H1 (cell line): Measurements from ENCODE around the gene ZNF541. TPM values are rescaled to one million over a fixed set of nuclear protein-coding genes. Genes with fewer than 3 reads are reported as not detected.

Source experiments
- CTCF ChIA-PET: fragments of 300-600 bp; sonication (Branson Sonifier 250); formaldehyde crosslinking; loops from one replicate; lab custom pipeline; 2021; ENCODE audit not compliant: partially characterized antibody; lab: Charles Lee
- POLR2A ChIA-PET: fragments of 300-600 bp; sonication (Branson Sonifier 250); formaldehyde crosslinking; loops from one replicate; lab custom pipeline; 2021; ENCODE audit warnings: inconsistent platforms; ENCODE audit not compliant: partially characterized antibody; lab: Charles Lee
- DNase-seq, 2 experiments: peaks; one replicate each; pipeline versions ENCODE4 v3.0.0 to v3.0.0-alpha.2; 2010 to 2022; ENCODE audit warnings: low spot score in 2 of 2, low read depth in 1 of 2, mixed read lengths in 1 of 2
- FAIRE-seq: peaks from 2 replicates; lab custom pipeline; 2011; peaks lifted over from hg19 to GRCh38; lab: Jason Lieb, UNC
- H2AFZ ChIP-seq: 2 replicates; pipeline ENCODE4 v1.8.1; 2012; ENCODE audit warnings: low read length, inconsistent platforms
- H2AK5ac ChIP-seq: 2 replicates; pipeline ENCODE4 v1.6.1; 2013; ENCODE audit warnings: low read depth, low read length
- H2BK120ac ChIP-seq: replicated peaks from 2 replicates; pipeline ENCODE3; 2013; ENCODE audit warnings: low read depth, low read length, inconsistent platforms
- H2BK12ac ChIP-seq: 2 replicates; pipeline ENCODE4 v1.6.1; 2013; ENCODE audit warnings: low read depth, low read length
- H2BK15ac ChIP-seq: 2 replicates; pipeline ENCODE4 v1.6.1; 2013; ENCODE audit warnings: low read length
- H2BK20ac ChIP-seq: 2 replicates; pipeline ENCODE4 v1.6.1; 2013; ENCODE audit warnings: low read length
- H2BK5ac ChIP-seq: 2 replicates; pipeline ENCODE4 v1.6.1; 2013; ENCODE audit warnings: low read depth, low read length
- H3K14ac ChIP-seq: 2 replicates; pipeline ENCODE4 v1.6.1; 2013; ENCODE audit warnings: inconsistent platforms; ENCODE audit not compliant: insufficient read length
- H3K18ac ChIP-seq: 2 replicates; pipeline ENCODE4 v1.6.1; 2013; ENCODE audit warnings: low read length; ENCODE audit errors: extremely low read depth
- H3K23ac ChIP-seq: 2 replicates; pipeline ENCODE4 v1.6.1; 2013; ENCODE audit warnings: inconsistent platforms; ENCODE audit not compliant: insufficient read length
- H3K23me2 ChIP-seq: 2 replicates; pipeline ENCODE4 v1.6.1; 2013; ENCODE audit warnings: low read depth, low read length
- H3K27ac ChIP-seq: 2 replicates; pipeline ENCODE4 v1.6.1; 2011; ENCODE audit warnings: low read depth, low read length, inconsistent platforms
- H3K27me3 ChIP-seq, 4 experiments: replicated peaks in 1 of 4; 1 replicate in 1 of 4; 2 replicates in 3 of 4; pipeline versions ENCODE4 v1.6.1 to v1.8.1; 2011 to 2013; ENCODE audit warnings: low read length in 3 of 4, mild to moderate bottlenecking in 3 of 4, inconsistent platforms in 2 of 4, mixed read lengths in 2 of 4, moderate library complexity in 1 of 4; ENCODE audit not compliant: control insufficient read depth in 3 of 4, insufficient read depth in 3 of 4; ENCODE audit errors: extremely low read depth in 1 of 4
- H3K36me3 ChIP-seq, 4 experiments: 2 replicates each; pipeline versions ENCODE4 v1.6.1 to v1.8.1; 2011 to 2013; ENCODE audit warnings: mild to moderate bottlenecking in 4 of 4, low read length in 3 of 4, moderate library complexity in 2 of 4, control low read depth in 1 of 4, inconsistent platforms in 1 of 4; ENCODE audit not compliant: insufficient read depth in 4 of 4, control insufficient read depth in 2 of 4
- H3K4ac ChIP-seq: replicated peaks from 2 replicates; pipeline ENCODE3; 2013; ENCODE audit warnings: low read length, low read depth, mixed read lengths, inconsistent platforms; ENCODE audit not compliant: insufficient read length
- H3K4me1 ChIP-seq, 4 experiments: replicated peaks in 1 of 4; 1 replicate in 1 of 4; 2 replicates in 3 of 4; pipeline versions ENCODE4 v1.6.1 to v1.8.1; 2011 to 2013; ENCODE audit warnings: low read length in 3 of 4, inconsistent platforms in 2 of 4, mixed read lengths in 1 of 4; ENCODE audit not compliant: insufficient read depth in 4 of 4, control insufficient read depth in 3 of 4
- H3K4me2 ChIP-seq, 2 experiments: 2 replicates each; pipeline versions ENCODE4 v1.6.1 to v1.8.1; 2011 to 2013; ENCODE audit warnings: low read depth in 2 of 2, low read length in 2 of 2, control low read depth in 1 of 2, inconsistent platforms in 1 of 2, mild to moderate bottlenecking in 1 of 2; ENCODE audit not compliant: insufficient read depth in 1 of 2
- H3K4me3 ChIP-seq, 4 experiments: fragments of 200-600, 300-600 bp in 1 of 4; sonication (generic), shearing (Covaris generic), sonication (Bioruptor Twin) in 1 of 4; 2 replicates each; pipeline versions ENCODE4 v1.5.1 to v1.8.1; 2011 to 2016; ENCODE audit warnings: low read length in 4 of 4, low read depth in 3 of 4, control low read depth in 2 of 4, inconsistent platforms in 2 of 4, mild to moderate bottlenecking in 2 of 4, mixed read lengths in 1 of 4, moderate library complexity in 1 of 4; ENCODE audit not compliant: insufficient read depth in 2 of 4; ENCODE audit errors: extremely low read depth in 1 of 4
- H3K56ac ChIP-seq: replicated peaks from 2 replicates; pipeline ENCODE3; 2013; ENCODE audit warnings: low read depth, mild to moderate bottlenecking, mixed read lengths, low read length, inconsistent platforms; ENCODE audit not compliant: insufficient read length
- H3K79me1 ChIP-seq: 2 replicates; pipeline ENCODE4 v1.6.1; 2013; ENCODE audit warnings: low read depth, low read length, control low read depth
- H3K79me2 ChIP-seq, 2 experiments: 2 replicates each; pipeline versions ENCODE4 v1.6.1 to v1.8.1; 2012 to 2013; ENCODE audit warnings: low read length in 2 of 2, mild to moderate bottlenecking in 2 of 2, inconsistent platforms in 1 of 2; ENCODE audit not compliant: insufficient read depth in 2 of 2, control insufficient read depth in 1 of 2
- H3K9ac ChIP-seq, 4 experiments: replicated peaks in 1 of 4; 1 replicate in 1 of 4; 2 replicates in 3 of 4; pipeline versions ENCODE4 v1.6.1 to v1.8.1; 2011 to 2013; ENCODE audit warnings: low read depth in 3 of 4, low read length in 3 of 4, control low read depth in 2 of 4, mild to moderate bottlenecking in 2 of 4, moderate library complexity in 2 of 4, inconsistent platforms in 1 of 4; ENCODE audit errors: extremely low read depth in 1 of 4
- H3K9me3 ChIP-seq, 2 experiments: 2 replicates each; pipeline versions ENCODE4 v1.6.1 to v1.8.1; 2012 to 2013; ENCODE audit warnings: mild to moderate bottlenecking in 2 of 2, moderate library complexity in 2 of 2, control low read depth in 1 of 2, inconsistent platforms in 1 of 2, low read depth in 1 of 2, low read length in 1 of 2, mixed read lengths in 1 of 2; ENCODE audit not compliant: insufficient read depth in 2 of 2
- H4K20me1 ChIP-seq, 2 experiments: replicated peaks in 1 of 2; 2 replicates each; pipeline versions ENCODE3 to v1.8.1; 2011 to 2013; ENCODE audit warnings: inconsistent platforms in 2 of 2, low read length in 2 of 2, mild to moderate bottlenecking in 1 of 2; ENCODE audit not compliant: insufficient read depth in 2 of 2, control insufficient read depth in 1 of 2
- H4K5ac ChIP-seq: 2 replicates; pipeline ENCODE4 v1.6.1; 2013; ENCODE audit warnings: low read length, low read depth, mixed read lengths, inconsistent platforms; ENCODE audit not compliant: insufficient read length
- H4K8ac ChIP-seq: 2 replicates; pipeline ENCODE4 v1.8.0; 2013; ENCODE audit warnings: mild to moderate bottlenecking, moderate library complexity, low read length, inconsistent platforms; ENCODE audit not compliant: insufficient read depth; ENCODE audit errors: extremely low read depth
- H4K91ac ChIP-seq: replicated peaks from 2 replicates; pipeline ENCODE3; 2013; ENCODE audit warnings: low read length, mixed read lengths, inconsistent platforms; ENCODE audit not compliant: insufficient read length
- CBX5 ChIP-seq: fragments of 300-800, 300-1000 bp; sonication (generic); IDR thresholded peaks from 2 replicates; pipeline ENCODE4 v1.7.1; 2016; ENCODE audit warnings: antibody characterized with exemption, low read length, low read depth
- E2F6 ChIP-seq: IDR thresholded peaks from 2 replicates; pipeline ENCODE4 v1.6.1; 2012; ENCODE audit warnings: inconsistent platforms
- FOSL1 ChIP-seq: IDR thresholded peaks from 2 replicates; pipeline ENCODE4 v1.6.1; 2011; ENCODE audit warnings: mild to moderate bottlenecking, low read depth, low read length, moderate library complexity; ENCODE audit not compliant: insufficient read depth
- HDAC2 ChIP-seq, 2 experiments: fragments of 300-600 bp in 1 of 2; sonication (generic) in 1 of 2; IDR thresholded peaks; 2 replicates each; pipeline ENCODE4 v1.6.1; 2011 to 2012; ENCODE audit warnings: low read depth in 2 of 2, low read length in 2 of 2, mild to moderate bottlenecking in 2 of 2, moderate library complexity in 2 of 2, borderline replicate concordance in 1 of 2, inconsistent platforms in 1 of 2
- MAFK ChIP-seq: IDR thresholded peaks from 2 replicates; pipeline ENCODE4 v1.6.1; 2012; ENCODE audit warnings: low read depth, mild to moderate bottlenecking, improper control_type of control experiment, low read length
- RBBP5 ChIP-seq: IDR thresholded peaks from 2 replicates; pipeline ENCODE4 v1.7.1; 2012; ENCODE audit warnings: low read depth, mild to moderate bottlenecking, inconsistent platforms, low read length, moderate library complexity, borderline replicate concordance
- SP4 ChIP-seq: IDR thresholded peaks from 2 replicates; pipeline ENCODE4 v1.6.1; 2012; ENCODE audit warnings: low read length, inconsistent platforms
- WGBS, 2 experiments: shearing (Covaris generic) in 1 of 2; methylation state at CpG; one replicate each; pipeline versions ENCODE4 v1.1.6 to v1.1.7; 2013 to 2015; ENCODE audit warnings: low lambda C conversion rate in 2 of 2, mixed read lengths in 2 of 2, inconsistent platforms in 1 of 2, low coverage in 1 of 2, missing lambda C conversion rate in 1 of 2; ENCODE audit not compliant: insufficient replicate concordance in 2 of 2, insufficient coverage in 1 of 2, insufficient read length in 1 of 2; ENCODE audit errors: extremely low coverage in 1 of 2, missing lambda C conversion rate in 1 of 2; 5-methylcytosine and 5-hydroxymethylcytosine counted together
- polyA plus RNA-seq, 7 experiments: library from polyadenylated mRNA; depleted of rRNA in 3 of 7; stranded (reverse) in 5 of 7; unstranded in 2 of 7; fragments of >200 nt in 5 of 7; fragments of 200-250 nt in 2 of 7; gene quantifications; 1 replicate in 5 of 7; 2 replicates in 1 of 7; 4 replicates in 1 of 7; pipeline versions ENCODE4 v1.2.1 to v1.2.3, GENCODE V29; 2011 to 2013; ENCODE audit warnings: missing spikeins in 2 of 7, mixed read lengths in 2 of 7
- total RNA-seq: library from RNA; stranded (reverse); fragmentation: NEBNext Ultra II Directional; extraction: Animal tissue kit (Norgen Biotek cat#: 25700); gene quantifications from 2 replicates; pipeline ENCODE4 v1.2.1, GENCODE V29; 2021

ZNF541 gene
- total and polyA plus RNA-seq, 2 of the 8 experiments (the other 6 are each of a cell fraction or from before 2014, with no cell fraction given): 0.05 TPM; not detected in 1

- Histone ChIP-seq H3K4me1 (peaks cover 0 to 4% (median 0%) of the 10 kb centered on the region in 4 experiments; a peak in 1 of 7 replicates), H2BK120ac (no peak overlapping the region), H3K79me1 (no peaks in the 10 kb centered on the region), H3K18ac (no peak overlapping the region), H3K4ac (no peak overlapping the region), H3K14ac (no peak overlapping the region), H3K36me3 (no peaks in the 10 kb centered on the region), H2AFZ (no peak overlapping the region), H2BK5ac (no peak overlapping the region), H3K4me2 (no peak overlapping the region), H3K23ac (no peak overlapping the region), H2BK12ac (no peak overlapping the region), H2BK20ac (no peak overlapping the region), H3K27ac (no peak overlapping the region), H4K91ac (no peak overlapping the region), H2AK5ac (no peak overlapping the region), H3K56ac (no peak overlapping the region), H3K4me3 (no peak overlapping the region), H3K9me3 (no peaks in the 10 kb centered on the region; a peak in 1 of 4 replicates), H3K23me2 (no peaks in the 10 kb centered on the region), H4K20me1 (no peaks in the 10 kb centered on the region), H2BK15ac (no peak overlapping the region), H3K79me2 (no peaks in the 10 kb centered on the region), H3K9ac (no peak overlapping the region; a peak in 1 of 7 replicates), H4K5ac (no peak overlapping the region), H4K8ac (no peak overlapping the region), H3K27me3 (no peaks in the 10 kb centered on the region)
- CTCF ChIA-PET: interaction anchor here (0.6 to 2.2 kb wide), 6 partner anchors 11 to 171 kb away, joined by 3 to 6 read pairs (median 5); no protein-coding TSS in a partner anchor
- POLR2A ChIA-PET: no interaction called here
- DNase-seq (no peak), FAIRE-seq (no peak)
- TF ChIP-seq CBX5 (no peak), RBBP5 (no peak), HDAC2 (IDR thresholded peaks at IDR 0.05; ENCODE audit: borderline replicate concordance in 1 of 2, low read depth in 2 of 2, low read length in 2 of 2) (no peak), SP4 (no peak), FOSL1 (no peak), MAFK (no peak), E2F6 (no peak)
- 90% methylated on average over 9 of the region's 9 CpGs; no CpG with 5 or more reads in 1 of the 2 experiments for WGBS, 2 experiments
Observed at GRCh38 chr19:47542030-47542475, 30.9 kb downstream of the ZNF541 start.
